GM23338 (cell line): ENCODE measurements around the gene RAP1GDS1. TPM values are rescaled to one million over a fixed set of nuclear protein-coding genes. Genes with fewer than 3 reads are reported as not detected.
"Not testable (repeated sequence)": the region's sequence is repeated elsewhere in the genome, so short reads cannot be mapped to it uniquely, and the experiment has no call there.

ENCODE experiments used
- ATAC-seq: fragments of 200-7000 bp; cut with Tn5 transposase; 3 replicates; pipeline ENCODE4 v1.9.1; 2020
- DNase-seq: peaks from one replicate; pipeline ENCODE4 v3.0.0-alpha.2; 2015; ENCODE audit warnings: low spot score
- H2AFZ ChIP-seq: fragments of 200-600 bp; sonication (generic); 2 replicates; pipeline ENCODE4 v1.8.0; 2016; ENCODE audit warnings: antibody characterized with exemption, mild to moderate bottlenecking, moderate library complexity
- H3F3A ChIP-seq: fragments of 200-600 bp; sonication (generic); replicated peaks from 2 replicates; pipeline ENCODE4 v1.8.0; 2017; ENCODE audit warnings: antibody characterized with exemption, mixed run types, low read depth
- H3K27ac ChIP-seq: fragments of 200-600 bp; sonication (generic); 2 replicates; pipeline ENCODE4 v1.6.1; 2016; ENCODE audit warnings: low read depth
- H3K27me3 ChIP-seq: fragments of 200-600 bp; sonication (generic); 2 replicates; pipeline ENCODE4 v1.8.0; 2016; ENCODE audit warnings: mild to moderate bottlenecking, mixed run types, moderate library complexity; ENCODE audit not compliant: insufficient read depth
- H3K36me3 ChIP-seq: fragments of 200-600 bp; sonication (generic); 2 replicates; pipeline ENCODE4 v1.8.0; 2016; ENCODE audit warnings: mild to moderate bottlenecking; ENCODE audit not compliant: insufficient read depth
- H3K4me1 ChIP-seq: fragments of 200-600 bp; sonication (generic); 2 replicates; pipeline ENCODE4 v1.8.0; 2016; ENCODE audit warnings: mild to moderate bottlenecking, moderate library complexity; ENCODE audit not compliant: insufficient read depth
- H3K4me2 ChIP-seq: fragments of 200-600 bp; sonication (generic); 2 replicates; pipeline ENCODE4 v1.7.1; 2017; ENCODE audit warnings: mixed run types
- H3K4me3 ChIP-seq: fragments of 200-600 bp; sonication (generic); 2 replicates; pipeline ENCODE4 v1.6.1; 2016; ENCODE audit warnings: mixed run types
- H3K79me2 ChIP-seq: fragments of 200-600 bp; sonication (generic); replicated peaks from 2 replicates; pipeline ENCODE4 v1.8.0; 2017; ENCODE audit warnings: mild to moderate bottlenecking; ENCODE audit not compliant: insufficient read depth
- H3K9me2 ChIP-seq: fragments of 200-600 bp; sonication (generic); 2 replicates; pipeline ENCODE4 v1.8.0; 2017; ENCODE audit not compliant: insufficient read depth
- H4K20me1 ChIP-seq: fragments of 200-600 bp; sonication (generic); replicated peaks from 2 replicates; pipeline ENCODE4 v1.8.0; 2017; ENCODE audit warnings: mild to moderate bottlenecking; ENCODE audit not compliant: insufficient read depth
- H3K27ac Mint-ChIP-seq: 2 replicates; pipeline ENCODE4 v1.8.0; 2020; ENCODE audit warnings: inconsistent platforms, mild to moderate bottlenecking, moderate library complexity, mixed read lengths
- H3K27me3 Mint-ChIP-seq: 3 replicates; pipeline ENCODE4 v1.8.0; 2022; ENCODE audit warnings: low read depth, mild to moderate bottlenecking, moderate library complexity, mixed read lengths, inconsistent platforms; ENCODE audit not compliant: insufficient read depth, poor library complexity
- H3K36me3 Mint-ChIP-seq: 3 replicates; pipeline ENCODE4 v1.8.0; 2021; ENCODE audit warnings: low read depth, mild to moderate bottlenecking, inconsistent platforms, moderate library complexity, mixed read lengths
- H3K4me1 Mint-ChIP-seq: 3 replicates; pipeline ENCODE4 v1.8.0; 2020; ENCODE audit warnings: mild to moderate bottlenecking, inconsistent platforms, mixed read lengths
- H3K4me3 Mint-ChIP-seq: 3 replicates; pipeline ENCODE4 v1.8.0; 2021; ENCODE audit warnings: moderate library complexity, mild to moderate bottlenecking, inconsistent platforms, mixed read lengths
- H3K9me3 Mint-ChIP-seq: 3 replicates; pipeline ENCODE4 v1.8.0; 2020; ENCODE audit warnings: moderate library complexity, mild to moderate bottlenecking, inconsistent platforms, mixed read lengths
- CREB1 ChIP-seq: fragments of 250-450 bp; sonication (Bioruptor Pico); IDR thresholded peaks from 2 replicates; pipeline ENCODE4 v1.5.0; 2020; ENCODE audit warnings: low read depth, mild to moderate bottlenecking, moderate library complexity
- ETS1 ChIP-seq: IDR thresholded peaks from 2 replicates; pipeline ENCODE4 v1.6.1; 2016; ENCODE audit warnings: antibody characterized with exemption
- POLR2AphosphoS5 ChIP-seq: IDR thresholded peaks from 2 replicates; pipeline ENCODE4 v1.6.1; 2016; ENCODE audit warnings: antibody characterized with exemption, low read depth
- ZNF331 ChIP-seq: fragments of 250-450 bp; sonication (Bioruptor Pico); IDR thresholded peaks from 2 replicates; pipeline ENCODE4 v1.5.0; 2020; ENCODE audit warnings: low read depth, mild to moderate bottlenecking, moderate library complexity
- ZNF462 ChIP-seq: fragments of 250-450 bp; sonication (Bioruptor Pico); IDR thresholded peaks from 2 replicates; pipeline ENCODE4 v1.5.0; 2020; ENCODE audit warnings: mild to moderate bottlenecking, moderate library complexity
- polyA plus RNA-seq: library from polyadenylated mRNA; unstranded; fragments of >200 nt; fragmentation: Nextera tagmentation; extraction: Ambion mirVana; gene quantifications from 2 replicates; pipeline ENCODE4 v1.2.1, GENCODE V29; 2016
- total RNA-seq: library from RNA; depleted of rRNA; stranded (reverse); fragments of >200 nt; shearing (Covaris generic); gene quantifications from 2 replicates; pipeline ENCODE4 v1.2.3, GENCODE V29; 2014

RAP1GDS1 gene
- total and polyA plus RNA-seq, 2 experiments from 2014 or later, result 23.7 to 32.4 TPM

- TF ChIP-seq ETS1, result no peak
Observed at GRCh38 chr4:98476891-98477290, 215.7 kb downstream of the RAP1GDS1 start (continued).

GRCh38 chr4:98479590-98479989 is 218.4 kb downstream of the RAP1GDS1 start:
- Mint-ChIP-seq H3K36me3 (peaks cover 12% of the 10 kb centered on the region; the same call in 2 of the 3 replicates), H3K4me1 (peaks cover 26% of the 10 kb centered on the region)
- peaks cover 19% of the 10 kb centered on the region; the same call in 1 of the 2 replicates for H3K4me1 ChIP-seq
- H3K79me2 ChIP-seq, H3K27me3 Mint-ChIP-seq, H3K4me3 Mint-ChIP-seq, H3K27ac ChIP-seq, H2AFZ ChIP-seq, H4K20me1 ChIP-seq, H3K9me2 ChIP-seq, H3K4me3 ChIP-seq, H3K27ac Mint-ChIP-seq, H3K9me3 Mint-ChIP-seq, H3K4me2 ChIP-seq, H3K36me3 ChIP-seq, DNase-seq, ATAC-seq, H3K27me3 ChIP-seq, H3F3A ChIP-seq: not testable (repeated sequence)

- H3K4me3 ChIP-seq, result no peak overlapping the region
- no peaks in the 10 kb centered on the region for H3K27me3 Mint-ChIP-seq
- H3K9me3 Mint-ChIP-seq, result no peaks in the 10 kb centered on the region
- H3F3A ChIP-seq, result no peaks in the 10 kb centered on the region
- H3K27ac ChIP-seq, result no peak overlapping the region
- H3K27me3 ChIP-seq, result no peaks in the 10 kb centered on the region
- no peak overlapping the region for H3K4me3 Mint-ChIP-seq
- TF ChIP-seq ZNF331 (CRISPR knock-in tag) (no peak), ZNF462 (no peak), CREB1 (no peak), POLR2AphosphoS5 (no peak)
- no peaks in the 10 kb centered on the region for H4K20me1 ChIP-seq
- H3K27ac Mint-ChIP-seq, result no peak overlapping the region; the same call in 1 of the 2 replicates
- H2AFZ ChIP-seq, result no peak overlapping the region
- H3K4me1 ChIP-seq, result peaks cover 19% of the 10 kb centered on the region; the same call in 1 of the 2 replicates
- peaks cover 8% of the 10 kb centered on the region; the same call in 1 of the 2 replicates for H3K9me2 ChIP-seq
- H3K36me3 Mint-ChIP-seq, result peaks cover 7% of the 10 kb centered on the region; the same call in 2 of the 3 replicates
- DNase-seq (no peak), ATAC-seq (no peak)
- peaks cover 32% of the 10 kb centered on the region for H3K4me1 Mint-ChIP-seq
- H3K79me2 ChIP-seq, result no peaks in the 10 kb centered on the region
- H3K4me2 ChIP-seq, result no peak overlapping the region
- H3K36me3 ChIP-seq, result no peaks in the 10 kb centered on the region
Observed at GRCh38 chr4:98480535-98480934, 219.4 kb downstream of the RAP1GDS1 start.
